HCT116 (cell line): ENCODE results near the gene IRX1. TPM values are rescaled to one million over a fixed set of nuclear protein-coding genes. Genes with fewer than 3 reads are reported as not detected.

Experiments used
- ATAC-seq: fragments of 200-7000 bp; cut with Tn5 transposase; 2 replicates; pipeline ENCODE4 v1.9.1; 2020; ENCODE audit warnings: mild to moderate bottlenecking, moderate library complexity
- BruUV-seq: library from RNA; stranded (reverse); fragments of 400-500 nt; replicated peaks from 2 replicates; lab custom pipeline; 2021; lab: Mats Ljungman, UMichigan
- CTCF ChIA-PET: fragments of 300-600 bp; sonication (Branson Sonifier 250); formaldehyde crosslinking; loops from one replicate; lab custom pipeline; 2021; ENCODE audit warnings: antibody characterized with exemption; lab: Charles Lee
- POLR2A ChIA-PET: fragments of 300-600, 350-600 bp; sonication (Branson Sonifier 250); formaldehyde crosslinking; loops from one replicate; lab custom pipeline; 2021; ENCODE audit warnings: antibody characterized with exemption; lab: Charles Lee
- RAD21 ChIA-PET, 2 experiments: fragments of 300-600 bp; sonication (Branson Sonifier 250); formaldehyde crosslinking; loops; one replicate each; lab custom pipeline; 2023; ENCODE audit warnings: low total read pairs in 2 of 2; ENCODE audit not compliant: uncharacterized antibody in 2 of 2, unreplicated experiment in 2 of 2, low non-redundant PET in 1 of 2; lab: Charles Lee
- DNase-seq: peaks from one replicate; pipeline ENCODE4 v3.0.0-alpha.2; 2010; ENCODE audit warnings: low read depth, low spot score
- H2AFZ ChIP-seq: fragments of 200-600 bp; shearing (Covaris generic), sonication (generic); 2 replicates; pipeline ENCODE4 v1.6.1; 2017; ENCODE audit warnings: low read depth, mixed run types, mixed read lengths, antibody characterized with exemption, low read length; ENCODE audit not compliant: poor library complexity, severe bottlenecking
- H3K27ac ChIP-seq: 2 replicates; pipeline ENCODE4 v1.5.1; 2012; ENCODE audit warnings: low read depth, low read length
- H3K27me3 ChIP-seq: fragments of 200-600 bp; sonication (generic); 2 replicates; pipeline ENCODE4 v1.6.1; 2016; ENCODE audit warnings: mixed run types, low read length, mixed read lengths; ENCODE audit not compliant: insufficient read depth
- H3K36me3 ChIP-seq, 2 experiments: fragments of 200-500 bp in 1 of 2; fragments of 200-600 bp in 1 of 2; sonication (Bioruptor generic) in 1 of 2; sonication (generic) in 1 of 2; 2 replicates each; pipeline versions ENCODE4 v1.5.1 to v1.6.1; 2014 to 2016; ENCODE audit warnings: low read length in 2 of 2, inconsistent platforms in 1 of 2, mixed read lengths in 1 of 2, mixed run types in 1 of 2; ENCODE audit not compliant: insufficient read depth in 2 of 2, control insufficient read depth in 1 of 2
- H3K4me1 ChIP-seq, 2 experiments: fragments of 200-600 bp in 1 of 2; sonication (generic) in 1 of 2; 2 replicates each; pipeline versions ENCODE4 v1.5.1 to v1.6.1; 2012 to 2017; ENCODE audit warnings: low read length in 2 of 2, inconsistent platforms in 1 of 2, mild to moderate bottlenecking in 1 of 2, mixed read lengths in 1 of 2, mixed run types in 1 of 2, moderate library complexity in 1 of 2; ENCODE audit not compliant: insufficient read depth in 2 of 2, control insufficient read depth in 1 of 2
- H3K4me2 ChIP-seq: fragments of 200-600 bp; sonication (generic); 2 replicates; pipeline ENCODE4 v1.6.1; 2017; ENCODE audit warnings: mixed run types, low read length, mixed read lengths
- H3K4me3 ChIP-seq, 2 experiments: fragments of 200-600 bp in 1 of 2; sonication (generic) in 1 of 2; replicated peaks in 1 of 2; 2 replicates each; pipeline ENCODE4 v1.5.1; 2011 to 2016; ENCODE audit warnings: low read length in 2 of 2, control low read depth in 1 of 2, low read depth in 1 of 2, mild to moderate bottlenecking in 1 of 2, mixed read lengths in 1 of 2, mixed run types in 1 of 2
- H3K79me2 ChIP-seq: fragments of 200-600 bp; sonication (generic); 2 replicates; pipeline ENCODE4 v1.6.1; 2017; ENCODE audit warnings: mild to moderate bottlenecking, mixed run types, low read length, moderate library complexity, mixed read lengths; ENCODE audit not compliant: insufficient read depth
- H3K9ac ChIP-seq: fragments of 200-600 bp; sonication (generic); 2 replicates; pipeline ENCODE4 v1.6.1; 2016; ENCODE audit warnings: low read length, mixed read lengths
- H3K9me2 ChIP-seq: fragments of 200-600 bp; sonication (generic), shearing (Covaris generic); 2 replicates; pipeline ENCODE4 v1.6.1; 2017; ENCODE audit warnings: mixed run types, mild to moderate bottlenecking, moderate library complexity; ENCODE audit not compliant: insufficient read depth
- H3K9me3 ChIP-seq, 2 experiments: fragments of 200-500 bp in 1 of 2; fragments of 200-600 bp in 1 of 2; sonication (Bioruptor generic) in 1 of 2; sonication (generic) in 1 of 2; 2 replicates each; pipeline ENCODE4 v1.6.1; 2014 to 2017; ENCODE audit warnings: low read length in 2 of 2, mixed read lengths in 2 of 2, inconsistent platforms in 1 of 2, low read depth in 1 of 2, mild to moderate bottlenecking in 1 of 2, mixed run types in 1 of 2, moderate library complexity in 1 of 2; ENCODE audit not compliant: control insufficient read depth in 1 of 2, insufficient read depth in 1 of 2
- H4K20me1 ChIP-seq: fragments of 200-600 bp; sonication (generic), shearing (Covaris generic); 2 replicates; pipeline ENCODE4 v1.6.1; 2017; ENCODE audit warnings: mixed run types, mild to moderate bottlenecking, moderate library complexity; ENCODE audit not compliant: insufficient read depth
- CBX3 ChIP-seq: IDR thresholded peaks from 2 replicates; pipeline ENCODE4 v1.6.1; 2012; ENCODE audit warnings: low read depth
- CEBPB ChIP-seq: IDR thresholded peaks from 2 replicates; pipeline ENCODE4 v1.6.1; 2012; ENCODE audit warnings: low read depth
- EZH2 ChIP-seq: fragments of 200-600 bp; sonication (generic); IDR thresholded peaks from 2 replicates; pipeline ENCODE4 v1.6.1; 2017; ENCODE audit warnings: antibody characterized with exemption, mixed run types
- EZH2phosphoT487 ChIP-seq: fragments of 200-600 bp; IDR thresholded peaks from 2 replicates; pipeline ENCODE4 v1.6.1; 2018; ENCODE audit warnings: antibody characterized with exemption, borderline replicate concordance
- POLR2A ChIP-seq: IDR thresholded peaks from 2 replicates; pipeline ENCODE4 v1.7.0; 2011; ENCODE audit warnings: borderline replicate concordance; ENCODE audit not compliant: insufficient read depth, insufficient read length; ENCODE audit errors: extremely low read depth
- POLR2AphosphoS5 ChIP-seq: IDR thresholded peaks from 2 replicates; pipeline ENCODE4 v1.6.1; 2011; ENCODE audit warnings: mild to moderate bottlenecking, low read depth, low read length, moderate library complexity
- SP1 ChIP-seq: IDR thresholded peaks from 2 replicates; pipeline ENCODE4 v1.6.1; 2012; ENCODE audit warnings: low read depth
- SRF ChIP-seq: IDR thresholded peaks from 2 replicates; pipeline ENCODE4 v1.6.1; 2012; ENCODE audit warnings: low read depth
- YY1 ChIP-seq: IDR thresholded peaks from 2 replicates; pipeline ENCODE4 v1.6.1; 2011; ENCODE audit warnings: low read length, low read depth, moderate library complexity, mild to moderate bottlenecking; ENCODE audit not compliant: insufficient replicate concordance; ENCODE audit errors: extremely low read depth
- ZFX ChIP-seq: fragments of 450-650 bp; IDR thresholded peaks from 2 replicates; pipeline ENCODE4 v1.6.1; 2017
- ZNF274 ChIP-seq: fragments of 200-500 bp; sonication (Bioruptor generic); IDR thresholded peaks from 2 replicates; pipeline ENCODE4 v1.6.1; 2014; ENCODE audit warnings: mild to moderate bottlenecking, low read depth, low read length, inconsistent platforms
- intact Hi-C: fragments of 100-400 bp; cut with micrococcal nuclease; formaldehyde crosslinking; loops from 2 replicates; pipeline ENCODE4 v1.10.0; 2022
- total RNA-seq: library from RNA; stranded (reverse); gene quantifications from one replicate; pipeline ENCODE4 v1.2.1, GENCODE V29; 2021; ENCODE audit not compliant: unreplicated experiment
- TF ChIP-seq, protein P1 (sequence below): IDR thresholded peaks from 2 replicates; pipeline ENCODE4 v1.6.1; 2011; ENCODE audit warnings: mild to moderate bottlenecking, low read length, moderate library complexity; ENCODE audit not compliant: insufficient replicate concordance; ENCODE audit errors: extremely low read depth
- TF ChIP-seq, protein P2 (sequence below), 3 experiments: fragments of 200-600 bp in 1 of 3; sonication (generic) in 1 of 3; IDR thresholded peaks in 2 of 3; conservative IDR thresholded peaks in 1 of 3; 2 replicates each; pipeline ENCODE4 v1.5.1; 2012 to 2017; ENCODE audit warnings: low read depth in 2 of 3, low read length in 2 of 3, antibody characterized with exemption in 1 of 3, borderline replicate concordance in 1 of 3, control low read depth in 1 of 3, mild to moderate bottlenecking in 1 of 3, mixed read lengths in 1 of 3, mixed run types in 1 of 3, moderate library complexity in 1 of 3; ENCODE audit not compliant: insufficient read depth in 1 of 3

Gene IRX1
- total RNA-seq, 1 experiment from 2014 or later: not detected

DNA sequence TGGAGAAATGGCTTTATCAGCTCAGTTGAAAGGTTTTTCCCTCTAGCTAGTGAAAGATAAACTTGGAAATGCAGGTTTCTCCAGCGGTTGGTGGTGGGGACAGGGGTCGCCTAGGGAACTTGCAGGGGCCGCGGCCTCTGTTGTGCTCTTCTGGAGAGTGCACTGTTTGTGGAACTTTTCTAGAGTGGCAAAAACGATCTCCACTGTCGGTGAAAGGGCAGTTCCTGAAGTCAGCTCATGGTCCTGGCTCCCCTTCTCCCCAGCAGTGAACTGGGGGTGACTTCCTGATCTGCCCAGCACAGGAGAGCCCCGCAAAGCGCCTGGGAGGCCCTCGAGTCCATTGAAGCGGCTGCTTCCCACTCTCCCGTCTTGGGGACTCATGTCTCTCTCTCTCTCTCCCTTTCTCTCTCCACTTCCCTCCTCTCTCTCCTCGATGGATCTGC lies 3.2 kb downstream of the IRX1 start:
- ATAC-seq: no peak
- TF ChIP-seq CBX3 (no peak), POLR2A (no peak), YY1 (no peak), ZNF274 (no peak), EZH2 (no peak), SP1 (no peak), ZFX (no peak), POLR2AphosphoS5 (no peak), EZH2phosphoT487 (no peak), CEBPB (no peak), SRF (no peak)
- TF ChIP-seq, protein P1, sequence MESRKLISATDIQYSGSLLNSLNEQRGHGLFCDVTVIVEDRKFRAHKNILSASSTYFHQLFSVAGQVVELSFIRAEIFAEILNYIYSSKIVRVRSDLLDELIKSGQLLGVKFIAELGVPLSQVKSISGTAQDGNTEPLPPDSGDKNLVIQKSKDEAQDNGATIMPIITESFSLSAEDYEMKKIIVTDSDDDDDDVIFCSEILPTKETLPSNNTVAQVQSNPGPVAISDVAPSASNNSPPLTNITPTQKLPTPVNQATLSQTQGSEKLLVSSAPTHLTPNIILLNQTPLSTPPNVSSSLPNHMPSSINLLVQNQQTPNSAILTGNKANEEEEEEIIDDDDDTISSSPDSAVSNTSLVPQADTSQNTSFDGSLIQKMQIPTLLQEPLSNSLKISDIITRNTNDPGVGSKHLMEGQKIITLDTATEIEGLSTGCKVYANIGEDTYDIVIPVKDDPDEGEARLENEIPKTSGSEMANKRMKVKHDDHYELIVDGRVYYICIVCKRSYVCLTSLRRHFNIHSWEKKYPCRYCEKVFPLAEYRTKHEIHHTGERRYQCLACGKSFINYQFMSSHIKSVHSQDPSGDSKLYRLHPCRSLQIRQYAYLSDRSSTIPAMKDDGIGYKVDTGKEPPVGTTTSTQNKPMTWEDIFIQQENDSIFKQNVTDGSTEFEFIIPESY: no peak
- TF ChIP-seq, protein P2, sequence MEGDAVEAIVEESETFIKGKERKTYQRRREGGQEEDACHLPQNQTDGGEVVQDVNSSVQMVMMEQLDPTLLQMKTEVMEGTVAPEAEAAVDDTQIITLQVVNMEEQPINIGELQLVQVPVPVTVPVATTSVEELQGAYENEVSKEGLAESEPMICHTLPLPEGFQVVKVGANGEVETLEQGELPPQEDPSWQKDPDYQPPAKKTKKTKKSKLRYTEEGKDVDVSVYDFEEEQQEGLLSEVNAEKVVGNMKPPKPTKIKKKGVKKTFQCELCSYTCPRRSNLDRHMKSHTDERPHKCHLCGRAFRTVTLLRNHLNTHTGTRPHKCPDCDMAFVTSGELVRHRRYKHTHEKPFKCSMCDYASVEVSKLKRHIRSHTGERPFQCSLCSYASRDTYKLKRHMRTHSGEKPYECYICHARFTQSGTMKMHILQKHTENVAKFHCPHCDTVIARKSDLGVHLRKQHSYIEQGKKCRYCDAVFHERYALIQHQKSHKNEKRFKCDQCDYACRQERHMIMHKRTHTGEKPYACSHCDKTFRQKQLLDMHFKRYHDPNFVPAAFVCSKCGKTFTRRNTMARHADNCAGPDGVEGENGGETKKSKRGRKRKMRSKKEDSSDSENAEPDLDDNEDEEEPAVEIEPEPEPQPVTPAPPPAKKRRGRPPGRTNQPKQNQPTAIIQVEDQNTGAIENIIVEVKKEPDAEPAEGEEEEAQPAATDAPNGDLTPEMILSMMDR (IDR thresholded peaks at IDR 0.05 in 2 of 3, conservative IDR thresholded peaks at IDR 0.05 in 1 of 3; ENCODE audit: borderline replicate concordance in 1 of 3, insufficient read depth in 1 of 3, low read depth in 2 of 3, low read length in 2 of 3): no peak
- no peaks in the 10 kb centered on the region for H3K4me1 ChIP-seq
- H3K27ac ChIP-seq: no peak overlapping the region
- no peaks in the 10 kb centered on the region for H4K20me1 ChIP-seq
- RAD21 ChIA-PET: no interaction called here
- POLR2A ChIA-PET: no interaction called here
- H3K4me2 ChIP-seq: no peak overlapping the region
- BruUV-seq: no TSS peak
- H3K36me3 ChIP-seq: no peaks in the 10 kb centered on the region
- no peaks in the 10 kb centered on the region for H3K9me2 ChIP-seq
- H3K4me3 ChIP-seq: no peak overlapping the region
- intact Hi-C loops: no loop called here
- H3K79me2 ChIP-seq: no peaks in the 10 kb centered on the region
- H2AFZ ChIP-seq: no peak overlapping the region
- H3K27me3 ChIP-seq: no peaks in the 10 kb centered on the region
- CTCF ChIA-PET: no interaction called here
- H3K9me3 ChIP-seq: peaks cover 0 to 9% of the 10 kb centered on the region in 2 experiments; a peak in 2 of 4 replicates
- H3K9ac ChIP-seq: no peak overlapping the region
- no peak for DNase-seq
